Measurements from ENCODE around the gene EDIL3.

DNA sequence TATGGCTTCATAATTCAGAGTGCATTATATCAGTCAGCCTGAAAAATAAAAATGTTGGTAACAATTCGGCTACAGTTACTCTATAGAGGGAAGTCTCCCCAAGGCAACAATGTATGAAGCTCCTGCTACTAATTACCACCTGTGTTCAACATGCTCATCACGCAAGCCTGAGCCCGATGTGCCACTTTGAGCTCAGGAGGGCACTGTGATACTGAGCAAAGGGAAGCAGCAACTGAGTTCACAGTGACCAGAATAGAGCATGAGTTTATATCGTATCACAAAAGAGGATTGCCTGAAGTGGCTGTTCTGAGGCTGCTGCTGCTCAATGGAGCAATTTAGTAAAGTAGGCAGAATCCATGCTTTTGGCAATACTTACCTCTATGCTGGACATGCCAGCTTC lies 462.0 kb downstream of the EDIL3 start:
- TF ChIP-seq, protein P1, sequence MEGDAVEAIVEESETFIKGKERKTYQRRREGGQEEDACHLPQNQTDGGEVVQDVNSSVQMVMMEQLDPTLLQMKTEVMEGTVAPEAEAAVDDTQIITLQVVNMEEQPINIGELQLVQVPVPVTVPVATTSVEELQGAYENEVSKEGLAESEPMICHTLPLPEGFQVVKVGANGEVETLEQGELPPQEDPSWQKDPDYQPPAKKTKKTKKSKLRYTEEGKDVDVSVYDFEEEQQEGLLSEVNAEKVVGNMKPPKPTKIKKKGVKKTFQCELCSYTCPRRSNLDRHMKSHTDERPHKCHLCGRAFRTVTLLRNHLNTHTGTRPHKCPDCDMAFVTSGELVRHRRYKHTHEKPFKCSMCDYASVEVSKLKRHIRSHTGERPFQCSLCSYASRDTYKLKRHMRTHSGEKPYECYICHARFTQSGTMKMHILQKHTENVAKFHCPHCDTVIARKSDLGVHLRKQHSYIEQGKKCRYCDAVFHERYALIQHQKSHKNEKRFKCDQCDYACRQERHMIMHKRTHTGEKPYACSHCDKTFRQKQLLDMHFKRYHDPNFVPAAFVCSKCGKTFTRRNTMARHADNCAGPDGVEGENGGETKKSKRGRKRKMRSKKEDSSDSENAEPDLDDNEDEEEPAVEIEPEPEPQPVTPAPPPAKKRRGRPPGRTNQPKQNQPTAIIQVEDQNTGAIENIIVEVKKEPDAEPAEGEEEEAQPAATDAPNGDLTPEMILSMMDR (IDR thresholded peaks at IDR 0.05): no peak
- TF ChIP-seq POLR2A (IDR thresholded peaks at IDR 0.05): no peak
